Tibial nerve (tissue), 4 donors: ENCODE data around the gene LNX2. TPM values are rescaled to one million over a fixed set of nuclear protein-coding genes. Genes with fewer than 3 reads are reported as not detected.
A peak's percentile ranks its signal among the peaks of the same experiment; 100 is the strongest.

Source experiments
- DNase-seq, 2 donors: peaks; one replicate each; pipeline ENCODE4 v3.0.0-alpha.2; 2019; ENCODE audit warnings: low spot score in 2 of 2
- H3K27ac ChIP-seq, 4 donors: fragments of 200-600 bp; sonication (generic) in 3 of 4; one replicate each; pipeline ENCODE4 v1.5.1; 2017 to 2019; ENCODE audit warnings: mild to moderate bottlenecking in 1 of 4
- H3K27me3 ChIP-seq, 2 donors: fragments of 200-600 bp; sonication (generic) in 1 of 2; one replicate each; pipeline versions ENCODE4 v1.5.1 to v1.6.0; 2017 to 2019
- H3K36me3 ChIP-seq, 3 donors: fragments of 200-600 bp; sonication (generic); one replicate each; pipeline ENCODE4 v1.5.1; 2018 to 2019
- H3K4me1 ChIP-seq, 4 donors: fragments of 200-600 bp; sonication (generic) in 3 of 4; one replicate each; pipeline ENCODE4 v1.5.1; 2017 to 2019
- H3K4me3 ChIP-seq, 4 donors: fragments of 200-600 bp; sonication (generic) in 3 of 4; one replicate each; pipeline ENCODE4 v1.5.1; 2017 to 2019; ENCODE audit warnings: mild to moderate bottlenecking in 1 of 4, moderate library complexity in 1 of 4
- H3K9me3 ChIP-seq, 4 donors: fragments of 200-600 bp; sonication (generic) in 3 of 4; one replicate each; pipeline ENCODE4 v1.5.1; 2017 to 2019
- CTCF ChIP-seq, 5 experiments: fragments of 200-600 bp in 3 of 5; fragments of 450-650 bp in 2 of 5; sonication (generic) in 3 of 5; IDR thresholded peaks; one replicate each; pipeline ENCODE4 v1.5.1; 2016 to 2019; ENCODE audit warnings: antibody characterized with exemption in 5 of 5, mild to moderate bottlenecking in 3 of 5, moderate library complexity in 2 of 5
- EP300 ChIP-seq, 2 donors: sonication (generic); formaldehyde crosslinking; IDR thresholded peaks; one replicate each; pipeline ENCODE4 v1.6.1; 2017; ENCODE audit warnings: antibody characterized with exemption in 2 of 2, mild to moderate bottlenecking in 1 of 2
- POLR2A ChIP-seq, 2 donors: fragments of 450-650 bp; IDR thresholded peaks; one replicate each; pipeline ENCODE4 v1.6.1; 2017; ENCODE audit warnings: antibody characterized with exemption in 2 of 2, mild to moderate bottlenecking in 2 of 2, moderate library complexity in 2 of 2
- WGBS, 2 donors: methylation state at CpG; one replicate each; pipeline ENCODE4 v1.1.5; 2018; 5-methylcytosine and 5-hydroxymethylcytosine counted together
- total RNA-seq, 4 donors: library from RNA; depleted of rRNA; stranded (reverse); fragments of >200 nt; gene quantifications; one replicate each; pipeline ENCODE4 v1.1.0, GENCODE V29; 2016

LNX2 gene
- total RNA-seq, 4 donors from 2014 or later, result 4.6 to 7.3 (median 6.7) TPM

GRCh38 chr13:27559719-27560118 is 60.6 kb downstream of the LNX2 start:
- TF ChIP-seq POLR2A (IDR thresholded peaks at IDR 0.05), result no peak
- no peak for TF ChIP-seq EP300 (IDR thresholded peaks at IDR 0.05)
- no peak for TF ChIP-seq CTCF (IDR thresholded peaks at IDR 0.05)
- WGBS, 2 donors, result 63 to 76% methylated on average over 2 of the region's 2 CpGs
- Histone ChIP-seq H3K4me1 (no peaks in the 10 kb centered on the region), H3K4me3 (no peak overlapping the region), H3K27ac (no peak overlapping the region), H3K9me3 (no peaks in the 10 kb centered on the region), H3K27me3 (no peaks in the 10 kb centered on the region), H3K36me3 (peaks cover 0 to 35% (median 0%) of the 10 kb centered on the region in 3 donors)
- DNase-seq, result no peak

- 18 to 38% methylated on average over 2 of the region's 2 CpGs for WGBS, 2 donors
- Histone ChIP-seq H3K27ac (no peak overlapping the region), H3K4me1 (no peaks in the 10 kb centered on the region), H3K4me3 (no peak overlapping the region), H3K9me3 (no peaks in the 10 kb centered on the region), H3K27me3 (no peaks in the 10 kb centered on the region), H3K36me3 (peaks cover 0 to 41% (median 0%) of the 10 kb centered on the region in 3 donors)
- TF ChIP-seq CTCF (IDR thresholded peaks at IDR 0.05), result peak in 2 of 5 experiments; percentile 15 to 19
- TF ChIP-seq POLR2A (IDR thresholded peaks at IDR 0.05), result no peak
- no peak for TF ChIP-seq EP300 (IDR thresholded peaks at IDR 0.05)
- DNase-seq, result peak in 1 of 2 donors; percentile 18
Measured at GRCh38 chr13:27556109-27556508, 64.2 kb downstream of the LNX2 start.

GRCh38 chr13:27551562-27551961 is 68.8 kb downstream of the LNX2 start:
- Histone ChIP-seq H3K4me1 (no peaks in the 10 kb centered on the region), H3K4me3 (no peak overlapping the region), H3K36me3 (peaks cover 0 to 67% (median 7%) of the 10 kb centered on the region in 3 donors), H3K27me3 (no peaks in the 10 kb centered on the region), H3K27ac (no peak overlapping the region), H3K9me3 (no peaks in the 10 kb centered on the region)
- TF ChIP-seq EP300 (IDR thresholded peaks at IDR 0.05), result no peak
- TF ChIP-seq CTCF (IDR thresholded peaks at IDR 0.05), result no peak
- TF ChIP-seq POLR2A (IDR thresholded peaks at IDR 0.05), result no peak
- no peak for DNase-seq
- WGBS, 2 donors, result 75 to 77% methylated on average over 4 of the region's 4 CpGs

GRCh38 chr13:27549406-27549981 is 70.8 kb downstream of the LNX2 start:
- TF ChIP-seq EP300 (IDR thresholded peaks at IDR 0.05), result no peak
- TF ChIP-seq POLR2A (IDR thresholded peaks at IDR 0.05), result no peak
- TF ChIP-seq CTCF (IDR thresholded peaks at IDR 0.05), result no peak
- Histone ChIP-seq H3K4me3 (no peak overlapping the region), H3K36me3 (peaks cover 0 to 65% (median 7%) of the 10 kb centered on the region in 3 donors), H3K4me1 (no peaks in the 10 kb centered on the region), H3K27ac (no peak overlapping the region), H3K27me3 (no peaks in the 10 kb centered on the region), H3K9me3 (no peaks in the 10 kb centered on the region)
- 92 to 95% methylated on average over 8 of the region's 8 CpGs for WGBS, 2 donors
- DNase-seq, result no peak

GRCh38 chr13:27542220-27542619 is 78.1 kb downstream of the LNX2 start:
- H3K4me1 ChIP-seq, result no peaks in the 10 kb centered on the region
- H3K4me3 ChIP-seq, result no peak overlapping the region
- no peak overlapping the region for H3K27ac ChIP-seq
- H3K36me3 ChIP-seq, result peaks cover 0 to 11% (median 0%) of the 10 kb centered on the region in 3 donors
- WGBS, 2 donors, result 45 to 61% methylated on average over 3 of the region's 3 CpGs
- H3K27me3 ChIP-seq, result no peaks in the 10 kb centered on the region
- H3K9me3 ChIP-seq, result no peaks in the 10 kb centered on the region
- TF ChIP-seq POLR2A (IDR thresholded peaks at IDR 0.05), result no peak
- no peak for TF ChIP-seq EP300 (IDR thresholded peaks at IDR 0.05)
- no peak for TF ChIP-seq CTCF (IDR thresholded peaks at IDR 0.05)
- no peak for DNase-seq
